GM12878 (cell line): ENCODE results near the gene ZNF280C. TPM values are rescaled to one million over a fixed set of nuclear protein-coding genes. Genes with fewer than 3 reads are reported as not detected.

Experiments used
- ATAC-seq: fragments of 200-7000 bp; cut with Tn5 transposase; 3 replicates; pipeline ENCODE4 v1.9.1; 2020; ENCODE audit warnings: mild to moderate bottlenecking, moderate library complexity
- BruUV-seq: library from RNA; stranded (reverse); fragments of 400-500 nt; replicated peaks from 2 replicates; lab custom pipeline; 2021; lab: Mats Ljungman, UMichigan
- CTCF ChIA-PET: fragments of 300-600 bp; sonication (Branson Sonifier 250); formaldehyde crosslinking; extraction: SDS; loops from one replicate; lab custom pipeline; 2021; ENCODE audit warnings: inconsistent platforms; lab: Yijun Ruan, JAX
- POLR2A ChIA-PET: fragments of 350-600 bp; formaldehyde crosslinking; extraction: SDS; loops from one replicate; lab custom pipeline; 2021; ENCODE audit warnings: inconsistent platforms; lab: Charles Lee
- RAD21 ChIA-PET: fragments of 300-600 bp; sonication (Branson Sonifier 250); formaldehyde crosslinking; loops from one replicate; lab custom pipeline; 2023; ENCODE audit warnings: antibody characterized with exemption; ENCODE audit not compliant: unreplicated experiment; lab: Charles Lee
- SMC1A ChIA-PET: fragments of 300-600 bp; sonication (Branson Sonifier 250); formaldehyde crosslinking; loops from one replicate; lab custom pipeline; 2023; ENCODE audit not compliant: unreplicated experiment, uncharacterized antibody; lab: Charles Lee
- DNase-seq: peaks from one replicate; pipeline ENCODE4 v3.0.0-alpha.2; 2011; ENCODE audit warnings: low read depth, low spot score
- FAIRE-seq: peaks from 3 replicates; lab custom pipeline; 2011; peaks lifted over from hg19 to GRCh38; lab: Jason Lieb, UNC
- H2AFZ ChIP-seq: 2 replicates; pipeline ENCODE4 v1.6.0; 2011; ENCODE audit warnings: low read depth, low read length, control low read depth; ENCODE audit not compliant: control insufficient read depth
- H3K27ac ChIP-seq: 2 replicates; pipeline ENCODE4 v1.5.1; 2011; ENCODE audit warnings: control low read depth; ENCODE audit not compliant: control insufficient read depth, insufficient read depth
- H3K27me3 ChIP-seq, 2 experiments: replicated peaks in 1 of 2; 2 replicates each; pipeline versions ENCODE4 v1.6.0 to v1.6.1; 2011; ENCODE audit warnings: low read length in 1 of 2; ENCODE audit not compliant: control insufficient read depth in 2 of 2, insufficient read depth in 2 of 2
- H3K36me3 ChIP-seq, 2 experiments: 2 replicates each; pipeline ENCODE4 v1.5.1; 2011; ENCODE audit warnings: low read length in 1 of 2; ENCODE audit not compliant: control insufficient read depth in 2 of 2, insufficient read depth in 2 of 2
- H3K4me1 ChIP-seq: 2 replicates; pipeline ENCODE4 v1.6.1; 2011; ENCODE audit warnings: mild to moderate bottlenecking, low read length, moderate library complexity, mixed read lengths; ENCODE audit not compliant: control insufficient read depth, insufficient read depth
- H3K4me2 ChIP-seq: 2 replicates; pipeline ENCODE4 v1.6.0; 2011; ENCODE audit warnings: control low read depth; ENCODE audit not compliant: control insufficient read depth, insufficient read depth
- H3K4me3 ChIP-seq: fragments of 200-600 bp; sonication (generic); 2 replicates; pipeline ENCODE4 v1.5.1; 2016
- H3K79me2 ChIP-seq: 2 replicates; pipeline ENCODE4 v1.6.0; 2011; ENCODE audit warnings: low read length; ENCODE audit not compliant: control insufficient read depth, insufficient read depth
- H3K9ac ChIP-seq: 2 replicates; pipeline ENCODE4 v1.8.0; 2011; ENCODE audit warnings: low read length, control low read depth, mixed read lengths; ENCODE audit not compliant: control insufficient read depth, insufficient read depth
- H3K9me3 ChIP-seq: replicated peaks from 3 replicates; pipeline ENCODE4 v1.5.1; 2011; ENCODE audit warnings: mild to moderate bottlenecking, low read length; ENCODE audit not compliant: control insufficient read depth, insufficient read depth
- H4K20me1 ChIP-seq: 2 replicates; pipeline ENCODE4 v1.6.0; 2011; ENCODE audit not compliant: control insufficient read depth, insufficient read depth
- ATF2 ChIP-seq: IDR thresholded peaks from 2 replicates; pipeline ENCODE4 v1.6.1; 2012; ENCODE audit warnings: low read length, inconsistent platforms
- CEBPB ChIP-seq, 2 experiments: fragments of 150-350 bp in 1 of 2; IDR thresholded peaks; 2 replicates each; pipeline ENCODE4 v1.6.1; 2012 to 2014; ENCODE audit warnings: low read depth in 2 of 2, low read length in 2 of 2, borderline replicate concordance in 1 of 2, inconsistent platforms in 1 of 2
- LARP7 ChIP-seq: fragments of 450-650 bp; IDR thresholded peaks from 2 replicates; pipeline ENCODE4 v1.6.1; 2017; ENCODE audit warnings: mild to moderate bottlenecking
- MEF2B ChIP-seq: fragments of 450-650 bp; IDR thresholded peaks from 2 replicates; pipeline ENCODE4 v1.6.1; 2018; ENCODE audit warnings: mild to moderate bottlenecking, moderate library complexity; ENCODE audit not compliant: partially characterized antibody, poor library complexity, severe bottlenecking
- PML ChIP-seq: IDR thresholded peaks from 2 replicates; pipeline ENCODE4 v1.6.1; 2012; ENCODE audit warnings: low read length, inconsistent platforms
- RFX5 ChIP-seq: IDR thresholded peaks from 2 replicates; pipeline ENCODE4 v1.6.1; 2011; ENCODE audit warnings: low read depth, low read length, improper control_type of control experiment
- TCF7 ChIP-seq: IDR thresholded peaks from 2 replicates; pipeline ENCODE4 v1.6.1; 2014; ENCODE audit warnings: antibody characterized with exemption, borderline replicate concordance
- ZBTB11 ChIP-seq: fragments of 450-650 bp; formaldehyde crosslinking; IDR thresholded peaks from 2 replicates; pipeline ENCODE4 v1.5.0; 2022; ENCODE audit warnings: mild to moderate bottlenecking, missing genetic modification characterization
- WGBS: methylation state at CpG from one replicate; pipeline ENCODE4 v1.1.6; 2016; ENCODE audit warnings: low lambda C conversion rate; ENCODE audit not compliant: insufficient replicate concordance, insufficient coverage; ENCODE audit errors: missing lambda C conversion rate; 5-methylcytosine and 5-hydroxymethylcytosine counted together
- in situ Hi-C: fragments of 300-500 bp; cut with MboI; formaldehyde crosslinking; loops from 9 replicates; pipeline ENCODE4 v1.14.3; 2018; ENCODE audit warnings: mixed read lengths
- intact Hi-C: fragments of 100-400 bp; cut with micrococcal nuclease; formaldehyde crosslinking; loops from one replicate; pipeline ENCODE4 v1.14.2; 2022; ENCODE audit not compliant: unreplicated experiment
- polyA plus RNA-seq, 11 experiments: library from polyadenylated mRNA; depleted of rRNA in 4 of 11; unstranded in 6 of 11; stranded (reverse) in 5 of 11; fragments of >200 nt; fragmentation: Nextera tagmentation in 4 of 11; fragmentation: Illumina TruSeq in 1 of 11; extraction: Ambion mirVana in 4 of 11; extraction: Trizol in 1 of 11; gene quantifications; 1 replicate in 1 of 11; 2 replicates in 10 of 11; pipeline versions ENCODE4 v1.2.1 to v1.2.3, GENCODE V29; 2011 to 2016; ENCODE audit warnings: inconsistent platforms in 2 of 11, missing spikeins in 2 of 11, low read depth in 1 of 11
- total RNA-seq, 4 experiments: library from RNA; depleted of rRNA in 3 of 4; stranded (reverse); fragments of >200 nt in 3 of 4; fragmentation: Illumina TruSeq in 1 of 4; extraction: Trizol in 1 of 4; gene quantifications; 2 replicates each; pipeline versions ENCODE4 v1.2.1 to v1.2.3, GENCODE V29; 2013 to 2021

Gene ZNF280C
- total and polyA plus RNA-seq, 10 of the 15 experiments (the other 5 are each of a cell fraction or from before 2014, with no cell fraction given) = 0.82 to 8.8 (median 5.7) TPM

GRCh38 chrX:130301405-130301804 is 32.7 kb upstream of the ZNF280C start:
- FAIRE-seq (no peak), DNase-seq (no peak), ATAC-seq (no peak)
- Histone ChIP-seq H4K20me1 (no peaks in the 10 kb centered on the region), H3K9ac (no peak overlapping the region), H3K27me3 (no peaks in the 10 kb centered on the region; a peak in 1 of 4 replicates), H2AFZ (no peak overlapping the region), H3K9me3 (no peaks in the 10 kb centered on the region), H3K36me3 (no peaks in the 10 kb centered on the region), H3K27ac (no peak overlapping the region), H3K4me3 (no peak overlapping the region), H3K4me1 (no peaks in the 10 kb centered on the region), H3K79me2 (no peaks in the 10 kb centered on the region), H3K4me2 (no peak overlapping the region)
- SMC1A ChIA-PET = no interaction called here
- intact Hi-C loops (no loop called here), in situ Hi-C loops (no loop called here)
- no TSS peak for BruUV-seq
- CTCF ChIA-PET = no interaction called here
- RAD21 ChIA-PET = no interaction called here
- 0% methylated on average over 1 of the region's 1 CpG for WGBS
- POLR2A ChIA-PET = no interaction called here
- TF ChIP-seq PML (no peak), TCF7 (no peak), RFX5 (no peak), ATF2 (no peak), MEF2B (no peak), ZBTB11 (CRISPR knock-in tag) (no peak), LARP7 (no peak), CEBPB (IDR thresholded peaks at IDR 0.05; ENCODE audit: borderline replicate concordance in 1 of 2, low read depth in 2 of 2, low read length in 2 of 2) (no peak)
